NCI-H460 (cell line): Measurements from ENCODE around the gene FUT7. TPM values are rescaled to one million over a fixed set of nuclear protein-coding genes. Genes with fewer than 3 reads are reported as not detected.
"Not testable (repeated sequence)": the region's sequence is repeated elsewhere in the genome, so short reads cannot be mapped to it uniquely, and the experiment has no call there.

Source experiments
- DNase-seq: peaks from one replicate; pipeline ENCODE4 v3.0.0-alpha.2; 2016; ENCODE audit warnings: low read depth; ENCODE audit errors: extremely low read depth
- total RNA-seq: library from RNA; depleted of rRNA; stranded (reverse); fragments of >200 nt; shearing (Covaris generic); gene quantifications from 2 replicates; pipeline ENCODE4 v1.2.3, GENCODE V29; 2014

Gene FUT7
- total RNA-seq, 1 experiment from 2014 or later = not detected

- DNase-seq = no peak
Measured at GRCh38 chr9:137034039-137034708, 2.3 kb upstream of the FUT7 start.

- not testable (repeated sequence) for DNase-seq
Measured at GRCh38 chr9:137033481-137033880, 1.6 kb upstream of the FUT7 start.

GRCh38 chr9:137032858-137033257 lies 970 bp upstream of the FUT7 start:
- DNase-seq = no peak

- DNase-seq = no peak
Measured at GRCh38 chr9:137030538-137031527, 1.1 kb downstream of the FUT7 start.

- no peak for DNase-seq
Measured at GRCh38 chr9:137030006-137030405, 1.9 kb downstream of the FUT7 start.

GRCh38 chr9:137029058-137029936 lies 2.6 kb downstream of the FUT7 start:
- peak; percentile 68 for DNase-seq

- DNase-seq = peak; percentile 65
Measured at GRCh38 chr9:137028263-137029057, 3.4 kb downstream of the FUT7 start.

GRCh38 chr9:137027369-137028262 lies 4.3 kb downstream of the FUT7 start, which contains the start of gene ABCA2:
Gene ABCA2 (minus strand): TSS chr9:137028237. CDS start chr9:137028140, 97 bp downstream.
- DNase-seq = no peak

GRCh38 chr9:137026828-137027227 lies 5.1 kb downstream of the FUT7 start:
- DNase-seq = no peak

- no peak for DNase-seq
Measured at GRCh38 chr9:137026384-137026783, 5.5 kb downstream of the FUT7 start.

- DNase-seq = no peak
Measured at GRCh38 chr9:137025517-137025966, 6.3 kb downstream of the FUT7 start.

GRCh38 chr9:137023583-137023991 lies 8.3 kb downstream of the FUT7 start:
- no peak for DNase-seq

GRCh38 chr9:137023157-137023556 lies 8.7 kb downstream of the FUT7 start:
- DNase-seq = no peak

GRCh38 chr9:137022662-137023008 lies 9.3 kb downstream of the FUT7 start:
- no peak for DNase-seq

- DNase-seq = peak; percentile 92
Measured at GRCh38 chr9:137021979-137022661, 9.8 kb downstream of the FUT7 start.

- DNase-seq = no peak
Measured at GRCh38 chr9:137021568-137021978, 10.3 kb downstream of the FUT7 start.

GRCh38 chr9:137020771-137021567 lies 10.9 kb downstream of the FUT7 start:
- no peak for DNase-seq
